RWPE2 (cell line): Measurements from ENCODE around the gene THNSL1.
A peak's percentile ranks its signal among the peaks of the same experiment; 100 is the strongest.

Experiments used
- ATAC-seq: fragments of 200-7000 bp; cut with Tn5 transposase; 3 replicates; pipeline ENCODE4 v1.9.1; 2021; ENCODE audit warnings: low read depth
- DNase-seq: peaks from one replicate; pipeline ENCODE4 v3.0.0-alpha.2; 2020; ENCODE audit warnings: low spot score
- H3K27ac ChIP-seq: fragments of 450-650 bp; 2 replicates; pipeline ENCODE4 v1.5.1; 2017; ENCODE audit warnings: mild to moderate bottlenecking; ENCODE audit not compliant: poor library complexity, severe bottlenecking
- H3K27me3 ChIP-seq: fragments of 250-450 bp; sonication (Bioruptor Pico); 2 replicates; pipeline ENCODE4 v1.5.1; 2021; ENCODE audit warnings: mild to moderate bottlenecking, moderate library complexity; ENCODE audit not compliant: insufficient read depth, poor library complexity, severe bottlenecking
- H3K36me3 ChIP-seq: fragments of 250-450 bp; sonication (Bioruptor Pico); 2 replicates; pipeline ENCODE4 v1.5.1; 2020; ENCODE audit warnings: low read depth, mild to moderate bottlenecking, moderate library complexity
- H3K4me1 ChIP-seq: fragments of 250-450 bp; sonication (Bioruptor Pico); 2 replicates; pipeline ENCODE4 v1.5.1; 2021; ENCODE audit warnings: mild to moderate bottlenecking, moderate library complexity; ENCODE audit not compliant: insufficient read depth, poor library complexity, severe bottlenecking
- H3K4me3 ChIP-seq: fragments of 250-450 bp; sonication (Bioruptor Pico); 2 replicates; pipeline ENCODE4 v1.5.1; 2021; ENCODE audit warnings: mild to moderate bottlenecking, moderate library complexity; ENCODE audit not compliant: severe bottlenecking
- H3K9me3 ChIP-seq: fragments of 250-450 bp; sonication (Bioruptor Pico); 2 replicates; pipeline ENCODE4 v1.5.1; 2021; ENCODE audit warnings: mild to moderate bottlenecking, moderate library complexity; ENCODE audit not compliant: severe bottlenecking
- TF ChIP-seq, protein P1 (sequence below): fragments of 450-650 bp; IDR thresholded peaks from one replicate; pipeline ENCODE4 v1.5.1; 2017; ENCODE audit warnings: mild to moderate bottlenecking, moderate library complexity; ENCODE audit not compliant: poor library complexity, severe bottlenecking

THNSL1 gene

DNA sequence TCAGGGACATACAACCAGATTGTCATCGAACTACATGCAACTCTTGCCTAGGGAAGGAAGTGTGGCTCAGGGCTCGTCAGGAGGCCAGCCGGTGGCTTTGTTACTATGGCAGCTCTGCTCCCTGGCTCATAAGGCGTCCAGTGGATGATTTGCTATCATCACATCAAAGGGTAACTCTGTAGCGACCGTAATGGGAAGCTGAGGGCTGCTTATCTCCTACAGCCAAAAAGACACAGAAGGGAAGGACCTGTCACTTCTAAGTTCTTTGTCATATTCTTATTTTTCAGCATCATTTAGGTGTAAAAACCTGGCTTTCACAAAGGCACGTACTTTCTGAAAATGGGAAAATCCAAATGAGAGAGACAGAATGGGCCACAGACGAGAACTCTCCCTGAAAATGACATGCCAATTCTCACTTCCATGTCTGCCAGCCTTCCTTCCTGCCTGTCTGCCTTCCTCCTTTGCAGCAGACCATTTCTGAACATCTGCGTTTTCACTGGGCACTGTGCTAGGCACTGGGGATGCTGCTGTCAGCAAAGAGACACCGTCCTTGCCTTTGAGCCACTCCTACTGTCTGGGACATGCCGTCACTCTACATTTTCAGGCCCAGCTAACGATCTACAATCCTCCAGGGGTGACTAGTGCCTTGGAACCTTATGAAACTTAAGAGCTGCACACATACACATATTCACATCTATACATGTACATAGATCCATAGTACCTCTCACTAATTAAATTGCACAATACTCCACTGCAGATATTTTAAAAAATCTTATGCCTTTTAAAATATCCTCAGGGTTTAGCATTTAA is 27.4 kb upstream of the THNSL1 start:
- H3K36me3 ChIP-seq = no peaks in the 10 kb centered on the region
- no peak overlapping the region for H3K27ac ChIP-seq
- ATAC-seq = no peak
- no peak overlapping the region for H3K4me3 ChIP-seq
- TF ChIP-seq, protein P1, sequence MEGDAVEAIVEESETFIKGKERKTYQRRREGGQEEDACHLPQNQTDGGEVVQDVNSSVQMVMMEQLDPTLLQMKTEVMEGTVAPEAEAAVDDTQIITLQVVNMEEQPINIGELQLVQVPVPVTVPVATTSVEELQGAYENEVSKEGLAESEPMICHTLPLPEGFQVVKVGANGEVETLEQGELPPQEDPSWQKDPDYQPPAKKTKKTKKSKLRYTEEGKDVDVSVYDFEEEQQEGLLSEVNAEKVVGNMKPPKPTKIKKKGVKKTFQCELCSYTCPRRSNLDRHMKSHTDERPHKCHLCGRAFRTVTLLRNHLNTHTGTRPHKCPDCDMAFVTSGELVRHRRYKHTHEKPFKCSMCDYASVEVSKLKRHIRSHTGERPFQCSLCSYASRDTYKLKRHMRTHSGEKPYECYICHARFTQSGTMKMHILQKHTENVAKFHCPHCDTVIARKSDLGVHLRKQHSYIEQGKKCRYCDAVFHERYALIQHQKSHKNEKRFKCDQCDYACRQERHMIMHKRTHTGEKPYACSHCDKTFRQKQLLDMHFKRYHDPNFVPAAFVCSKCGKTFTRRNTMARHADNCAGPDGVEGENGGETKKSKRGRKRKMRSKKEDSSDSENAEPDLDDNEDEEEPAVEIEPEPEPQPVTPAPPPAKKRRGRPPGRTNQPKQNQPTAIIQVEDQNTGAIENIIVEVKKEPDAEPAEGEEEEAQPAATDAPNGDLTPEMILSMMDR = no peak
- no peaks in the 10 kb centered on the region for H3K4me1 ChIP-seq
- no peak for DNase-seq
- H3K27me3 ChIP-seq = no peaks in the 10 kb centered on the region
- no peaks in the 10 kb centered on the region for H3K9me3 ChIP-seq

DNA sequence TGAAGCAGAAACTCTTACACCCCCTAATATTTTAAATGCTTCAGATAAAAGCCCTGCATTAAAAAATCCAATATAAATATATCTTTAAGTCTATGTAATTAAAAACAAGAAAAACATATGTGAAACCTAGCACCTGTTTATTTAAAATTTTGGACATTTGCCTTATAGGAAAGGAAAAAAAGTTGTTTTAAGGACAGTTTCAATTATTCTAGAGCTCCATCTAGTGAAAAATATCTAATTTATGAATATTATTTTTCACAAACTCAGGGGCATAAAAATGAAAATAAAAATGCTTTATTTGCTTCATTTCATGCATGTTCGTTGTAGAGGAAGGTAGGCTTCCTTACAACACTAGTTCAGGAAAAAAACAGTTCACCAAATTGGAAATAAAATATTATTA is 26.5 kb upstream of the THNSL1 start:
- Histone ChIP-seq H3K4me1 (no peaks in the 10 kb centered on the region), H3K4me3 (no peak overlapping the region), H3K9me3 (no peaks in the 10 kb centered on the region), H3K27me3 (no peaks in the 10 kb centered on the region), H3K27ac (no peak overlapping the region), H3K36me3 (no peaks in the 10 kb centered on the region)
- no peak for ATAC-seq
- no peak for DNase-seq
- TF ChIP-seq, protein P1 = peak; percentile 66

DNA sequence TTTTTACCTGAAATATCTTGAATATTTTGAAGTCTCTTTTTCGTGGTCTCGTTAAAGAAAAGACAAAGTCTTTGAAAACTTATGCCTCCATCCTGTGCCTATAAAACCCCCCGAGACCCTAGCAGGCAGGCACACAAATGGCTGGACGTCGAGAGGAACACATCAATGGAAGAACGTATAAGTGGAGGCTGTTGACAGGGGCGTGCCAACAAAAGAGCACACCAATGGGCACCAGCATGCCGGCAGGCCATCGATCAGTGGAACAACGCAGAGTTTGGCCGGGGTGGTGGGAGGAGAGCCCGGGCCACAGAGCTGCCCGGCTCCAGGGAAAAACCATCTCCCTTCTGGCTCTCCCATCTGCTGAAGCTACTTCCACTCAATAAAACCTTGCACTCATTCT is 25.1 kb upstream of the THNSL1 start:
- Histone ChIP-seq H3K9me3 (no peaks in the 10 kb centered on the region), H3K4me1 (no peaks in the 10 kb centered on the region), H3K27ac (no peak overlapping the region), H3K36me3 (no peaks in the 10 kb centered on the region), H3K4me3 (no peak overlapping the region), H3K27me3 (no peaks in the 10 kb centered on the region)
- TF ChIP-seq, protein P1 = no peak
- ATAC-seq = no peak
- DNase-seq = no peak

DNA sequence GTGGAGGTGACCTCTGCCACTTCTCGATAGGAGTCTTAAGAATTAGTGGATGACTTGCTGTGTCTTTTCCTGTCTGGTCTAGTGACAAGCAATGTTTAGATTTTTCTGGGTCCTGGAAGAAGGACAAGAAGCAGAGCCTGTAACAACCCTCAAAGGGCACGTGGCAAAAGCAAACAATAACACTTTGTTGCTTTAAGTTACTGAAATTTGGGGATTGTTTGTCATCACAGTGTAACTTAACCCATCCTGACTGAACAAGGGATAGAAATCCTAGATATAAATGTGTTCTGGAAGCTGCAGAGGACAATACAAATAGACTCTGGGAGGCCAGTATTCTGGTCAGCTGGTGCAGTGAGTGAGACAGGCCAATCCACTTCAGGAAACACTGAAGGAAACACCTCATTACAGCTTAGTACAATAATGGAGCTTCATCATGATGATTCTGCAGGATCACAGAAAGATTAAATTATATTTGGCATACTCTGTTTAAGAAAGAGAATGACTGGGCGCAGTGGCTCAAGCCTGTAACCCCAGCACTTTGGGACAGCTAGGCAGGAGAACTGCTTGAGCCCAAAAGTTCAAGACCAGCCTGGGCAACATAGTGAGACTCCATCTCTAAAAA is 23.8 kb upstream of the THNSL1 start:
- TF ChIP-seq, protein P1 = no peak
- ATAC-seq (no peak), DNase-seq (no peak)
- no peaks in the 10 kb centered on the region for H3K9me3 ChIP-seq
- no peak overlapping the region for H3K4me3 ChIP-seq
- no peak overlapping the region for H3K27ac ChIP-seq
- no peaks in the 10 kb centered on the region for H3K27me3 ChIP-seq
- H3K4me1 ChIP-seq = no peaks in the 10 kb centered on the region
- no peaks in the 10 kb centered on the region for H3K36me3 ChIP-seq
